ENCODE results near the gene TTC19.

Gene TTC19

DNA sequence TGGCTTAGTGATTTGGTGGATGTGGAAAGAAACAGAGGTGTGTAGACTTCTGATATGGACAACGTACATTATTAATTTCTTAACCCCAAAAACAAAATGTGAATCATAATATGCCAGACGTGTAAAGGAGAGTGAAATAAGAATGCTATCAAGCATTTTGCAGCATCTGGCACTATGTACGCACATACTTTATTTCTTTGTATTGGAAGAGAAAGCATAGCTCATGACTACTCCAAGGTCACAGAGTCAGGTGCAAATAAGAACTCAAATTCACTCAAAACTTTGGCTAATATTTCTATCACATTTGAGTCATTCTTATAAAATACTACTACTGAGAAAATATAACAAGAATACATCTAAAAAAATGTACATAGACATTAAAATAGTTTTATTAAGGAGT lies 74.8 kb downstream of the TTC19 start:
- Mint-ChIP-seq H3K4me3 (no peak overlapping the region), H3K27me3 (no peaks in the 10 kb centered on the region), H3K4me1 (ENCODE audit: low read depth) (no peaks in the 10 kb centered on the region), H3K36me3 (ENCODE audit: low read depth) (peaks cover 87% of the 10 kb centered on the region), H3K27ac (peak overlapping the region; percentile 12), H3K9me3 (no peaks in the 10 kb centered on the region)
- no peak for DNase-seq

DNA sequence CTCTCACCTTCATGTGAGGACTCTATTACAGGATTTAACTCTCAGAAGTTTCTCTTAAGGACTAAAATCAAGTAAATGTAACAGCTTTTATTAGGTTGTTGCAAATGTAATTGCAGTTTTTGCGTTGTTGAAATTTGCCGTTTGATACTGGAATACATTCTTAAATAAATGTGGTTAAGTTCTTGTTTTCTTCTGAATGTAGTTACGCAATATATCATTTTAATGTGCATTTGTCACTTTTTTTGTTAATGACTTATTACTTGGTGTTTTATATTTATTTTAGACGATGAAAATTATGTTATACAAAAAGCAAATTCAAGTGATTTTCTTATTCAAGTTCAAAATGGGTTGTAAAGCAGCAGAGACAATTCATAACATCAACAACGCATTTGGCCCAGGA lies 76.3 kb downstream of the TTC19 start:
- Mint-ChIP-seq H3K36me3 (ENCODE audit: low read depth) (peaks cover 84% of the 10 kb centered on the region), H3K27me3 (no peaks in the 10 kb centered on the region), H3K4me1 (ENCODE audit: low read depth) (no peaks in the 10 kb centered on the region), H3K9me3 (no peaks in the 10 kb centered on the region), H3K27ac (no peak overlapping the region), H3K4me3 (no peak overlapping the region)
- no peak for DNase-seq
